IPS-15b (cell line): ENCODE data around the gene EEFSEC.

ENCODE experiments used
- H3K27me3 ChIP-seq: one replicate; pipeline ENCODE4 v1.6.1; 2013; ENCODE audit warnings: low read length; ENCODE audit not compliant: control insufficient read depth, insufficient read depth
- H3K36me3 ChIP-seq: one replicate; pipeline ENCODE4 v1.6.1; 2013; ENCODE audit warnings: low read length; ENCODE audit not compliant: control insufficient read depth, insufficient read depth
- H3K4me1 ChIP-seq: one replicate; pipeline ENCODE4 v1.6.1; 2013; ENCODE audit warnings: mild to moderate bottlenecking, low read length; ENCODE audit not compliant: control insufficient read depth, insufficient read depth
- H3K4me3 ChIP-seq: one replicate; pipeline ENCODE4 v1.5.1; 2013; ENCODE audit warnings: low read depth, low read length
- H3K9ac ChIP-seq: one replicate; pipeline ENCODE4 v1.6.1; 2013; ENCODE audit warnings: low read depth, mild to moderate bottlenecking, low read length
- H3K9me3 ChIP-seq: one replicate; pipeline ENCODE4 v1.6.1; 2013; ENCODE audit warnings: mild to moderate bottlenecking, low read length; ENCODE audit not compliant: control insufficient read depth, insufficient read depth

EEFSEC gene

GRCh38 chr3:128207951-128208350 is 54.7 kb downstream of the EEFSEC start:
- Histone ChIP-seq H3K4me1 (peaks cover 5% of the 10 kb centered on the region), H3K36me3 (no peaks in the 10 kb centered on the region), H3K9me3 (no peaks in the 10 kb centered on the region), H3K9ac (no peak overlapping the region), H3K4me3 (no peak overlapping the region), H3K27me3 (no peaks in the 10 kb centered on the region)

GRCh38 chr3:128210711-128211110 is 57.4 kb downstream of the EEFSEC start:
- Histone ChIP-seq H3K36me3 (no peaks in the 10 kb centered on the region), H3K27me3 (no peaks in the 10 kb centered on the region), H3K9ac (no peak overlapping the region), H3K4me1 (peaks cover under 1% of the 10 kb centered on the region), H3K9me3 (no peaks in the 10 kb centered on the region), H3K4me3 (no peak overlapping the region)

- no peak overlapping the region for H3K9ac ChIP-seq
- H3K36me3 ChIP-seq: no peaks in the 10 kb centered on the region
- H3K4me1 ChIP-seq: peaks cover 2% of the 10 kb centered on the region
- no peaks in the 10 kb centered on the region for H3K9me3 ChIP-seq
- no peak overlapping the region for H3K4me3 ChIP-seq
- peaks cover 2% of the 10 kb centered on the region for H3K27me3 ChIP-seq
Measured at GRCh38 chr3:128214056-128214455, 60.8 kb downstream of the EEFSEC start.

- Histone ChIP-seq H3K36me3 (no peaks in the 10 kb centered on the region), H3K9me3 (no peaks in the 10 kb centered on the region), H3K27me3 (peaks cover 2% of the 10 kb centered on the region), H3K9ac (no peak overlapping the region), H3K4me1 (peaks cover 2% of the 10 kb centered on the region), H3K4me3 (no peak overlapping the region)
Measured at GRCh38 chr3:128215290-128215689, 62.0 kb downstream of the EEFSEC start.

- Histone ChIP-seq H3K4me1 (peaks cover 2% of the 10 kb centered on the region), H3K27me3 (peaks cover 2% of the 10 kb centered on the region), H3K36me3 (no peaks in the 10 kb centered on the region), H3K9ac (no peak overlapping the region), H3K9me3 (no peaks in the 10 kb centered on the region), H3K4me3 (no peak overlapping the region)
Measured at GRCh38 chr3:128215800-128216495, 62.7 kb downstream of the EEFSEC start.

GRCh38 chr3:128217702-128218547 is 64.6 kb downstream of the EEFSEC start:
- Histone ChIP-seq H3K36me3 (no peaks in the 10 kb centered on the region), H3K27me3 (peaks cover 2% of the 10 kb centered on the region), H3K4me3 (no peak overlapping the region), H3K4me1 (peaks cover 2% of the 10 kb centered on the region), H3K9ac (no peak overlapping the region), H3K9me3 (peaks cover 3% of the 10 kb centered on the region)

GRCh38 chr3:128218548-128219257 is 65.4 kb downstream of the EEFSEC start:
- no peak overlapping the region for H3K4me3 ChIP-seq
- peaks cover 6% of the 10 kb centered on the region for H3K9me3 ChIP-seq
- H3K36me3 ChIP-seq: no peaks in the 10 kb centered on the region
- no peak overlapping the region for H3K9ac ChIP-seq
- peaks cover 2% of the 10 kb centered on the region for H3K27me3 ChIP-seq
- H3K4me1 ChIP-seq: peaks cover 2% of the 10 kb centered on the region

GRCh38 chr3:128221328-128221727 is 68.0 kb downstream of the EEFSEC start:
- Histone ChIP-seq H3K36me3 (no peaks in the 10 kb centered on the region), H3K9ac (no peak overlapping the region), H3K4me1 (no peaks in the 10 kb centered on the region), H3K27me3 (peaks cover 2% of the 10 kb centered on the region), H3K9me3 (peaks cover 6% of the 10 kb centered on the region), H3K4me3 (no peak overlapping the region)

GRCh38 chr3:128222796-128223385 is 69.6 kb downstream of the EEFSEC start:
- Histone ChIP-seq H3K9ac (no peak overlapping the region), H3K27me3 (no peaks in the 10 kb centered on the region), H3K9me3 (peaks cover 6% of the 10 kb centered on the region), H3K36me3 (no peaks in the 10 kb centered on the region), H3K4me3 (no peak overlapping the region), H3K4me1 (no peaks in the 10 kb centered on the region)

- Histone ChIP-seq H3K4me1 (no peaks in the 10 kb centered on the region), H3K9ac (no peak overlapping the region), H3K36me3 (no peaks in the 10 kb centered on the region)
Measured at GRCh38 chr3:128226186-128226725, 73.0 kb downstream of the EEFSEC start.

GRCh38 chr3:128226795-128227395 is 73.6 kb downstream of the EEFSEC start:
- H3K9ac ChIP-seq: no peak overlapping the region
- H3K4me3 ChIP-seq: no peak overlapping the region
- no peaks in the 10 kb centered on the region for H3K36me3 ChIP-seq
- H3K27me3 ChIP-seq: no peaks in the 10 kb centered on the region
- peaks cover 6% of the 10 kb centered on the region for H3K9me3 ChIP-seq
- no peaks in the 10 kb centered on the region for H3K4me1 ChIP-seq

More at GRCh38 chr3:128226186-128226725, 73.0 kb downstream of the EEFSEC start:
- H3K9me3 ChIP-seq: peaks cover 6% of the 10 kb centered on the region
- no peak overlapping the region for H3K4me3 ChIP-seq
- no peaks in the 10 kb centered on the region for H3K27me3 ChIP-seq
